WERI-Rb-1 (cell line): Measurements from ENCODE around the gene SLC34A3.

ENCODE experiments used
- DNase-seq: peaks from one replicate; pipeline ENCODE4 v3.0.0-alpha.2; 2020
- H3K27ac ChIP-seq: fragments of 250-450 bp; sonication (Bioruptor Pico); 2 replicates; pipeline ENCODE4 v1.5.1; 2020; ENCODE audit warnings: mild to moderate bottlenecking, moderate library complexity
- H3K27me3 ChIP-seq: fragments of 250-450 bp; sonication (Bioruptor Pico); 2 replicates; pipeline ENCODE4 v1.5.1; 2021; ENCODE audit warnings: mild to moderate bottlenecking, low read depth, moderate library complexity; ENCODE audit not compliant: insufficient read depth, severe bottlenecking
- H3K36me3 ChIP-seq: fragments of 250-450 bp; sonication (Bioruptor Pico); 2 replicates; pipeline ENCODE4 v1.5.1; 2020; ENCODE audit warnings: mild to moderate bottlenecking, moderate library complexity
- H3K4me3 ChIP-seq: 2 replicates; pipeline ENCODE4 v1.5.1; 2011; ENCODE audit warnings: low read depth, mild to moderate bottlenecking, control low read depth, low read length
- H3K9me3 ChIP-seq: fragments of 250-450 bp; sonication (Bioruptor Pico); 2 replicates; pipeline ENCODE4 v1.5.1; 2021; ENCODE audit warnings: mild to moderate bottlenecking, moderate library complexity; ENCODE audit not compliant: severe bottlenecking
- CTCF ChIP-seq: IDR thresholded peaks from 2 replicates; pipeline ENCODE4 v1.5.1; 2011; ENCODE audit warnings: low read depth, mild to moderate bottlenecking, control low read depth, inconsistent platforms, low read length

Gene SLC34A3

DNA sequence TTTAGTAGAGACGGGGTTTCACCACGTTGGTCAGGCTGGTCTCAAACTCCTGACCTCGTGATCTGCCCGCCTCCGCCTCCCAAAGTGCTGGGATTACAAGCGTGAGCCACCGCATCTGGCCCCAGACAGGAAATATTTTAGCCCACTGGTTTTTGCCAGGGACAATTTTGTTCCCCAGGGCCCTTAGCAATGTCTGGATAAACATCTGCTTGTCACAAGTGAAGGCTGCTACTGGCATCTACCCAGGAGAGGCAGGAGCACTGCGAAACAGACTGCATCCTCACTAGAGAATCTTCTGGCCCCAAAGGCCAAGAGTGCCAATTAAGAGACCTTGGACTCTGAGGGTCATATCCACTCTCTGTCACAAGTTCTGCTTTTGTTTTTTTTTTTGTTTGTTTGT, 27.7 kb upstream of the SLC34A3 start:
- Histone ChIP-seq H3K9me3 (no peaks in the 10 kb centered on the region), H3K4me3 (no peak overlapping the region), H3K27ac (no peak overlapping the region), H3K36me3 (no peaks in the 10 kb centered on the region), H3K27me3 (no peaks in the 10 kb centered on the region)
- no peak for DNase-seq
- TF ChIP-seq CTCF: no peak

DNA sequence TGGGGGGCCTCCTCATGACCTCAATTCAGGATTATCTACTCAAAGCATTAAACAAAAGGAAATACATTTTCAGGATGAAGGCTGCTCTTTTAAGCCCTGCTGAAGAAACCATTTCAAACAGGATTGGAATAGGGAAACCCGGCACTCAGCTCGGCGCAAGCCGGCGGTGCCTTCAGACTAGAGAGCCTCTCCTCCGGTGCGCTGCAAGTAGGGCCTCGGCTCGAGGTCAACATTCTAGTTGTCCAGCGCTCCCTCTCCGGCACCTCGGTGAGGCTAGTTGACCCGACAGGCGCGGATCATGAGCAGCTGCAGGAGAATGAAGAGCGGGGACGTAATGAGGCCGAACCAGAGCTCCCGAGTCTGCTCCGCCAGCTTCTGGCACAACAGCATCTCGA, 26.0 kb upstream of the SLC34A3 start:
- H3K9me3 ChIP-seq: no peaks in the 10 kb centered on the region
- TF ChIP-seq CTCF: no peak
- no peak for DNase-seq
- H3K36me3 ChIP-seq: no peaks in the 10 kb centered on the region
- H3K27ac ChIP-seq: no peak overlapping the region; the same call in 1 of the 2 replicates
- H3K4me3 ChIP-seq: peak overlapping the region; percentile 82
- H3K27me3 ChIP-seq: no peaks in the 10 kb centered on the region

- TF ChIP-seq CTCF: no peak
- Histone ChIP-seq H3K36me3 (no peaks in the 10 kb centered on the region), H3K4me3 (peak within 1 kb of the TSS; percentile 82), H3K9me3 (no peaks in the 10 kb centered on the region), H3K27me3 (no peaks in the 10 kb centered on the region), H3K27ac (peak within 1 kb of the TSS; percentile 80)
- peak; percentile 69 for DNase-seq
Observed at GRCh38 chr9:137205126-137206069, 25.3 kb upstream of the SLC34A3 start, which contains the start of the genes NDOR1 and TMEM203. NDOR1 (plus strand) TSS chr9:137205700; CDS start chr9:137205778, 78 bp downstream. TMEM203 (minus strand) TSS chr9:137205648; CDS start chr9:137205414, 234 bp downstream.

DNA sequence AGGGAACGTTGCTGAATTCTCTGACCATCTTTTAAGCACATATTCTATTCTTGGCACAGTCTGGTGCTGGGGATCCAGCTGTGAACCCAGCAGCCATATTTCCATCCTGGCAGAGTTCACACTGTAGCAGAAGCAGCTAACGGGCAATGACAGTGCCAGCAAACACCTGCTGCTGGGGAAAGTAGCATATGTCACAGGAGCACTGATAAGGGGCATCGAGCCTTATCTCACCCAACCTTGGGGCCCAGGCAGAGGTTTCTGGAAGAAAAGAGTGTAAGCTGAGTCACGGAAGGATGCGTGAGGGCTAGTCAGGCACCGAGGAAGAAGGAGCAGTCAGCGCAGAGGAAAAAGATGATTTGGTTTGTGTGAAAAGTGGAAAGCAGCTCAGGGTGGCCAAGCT, 24.1 kb upstream of the SLC34A3 start:
- Histone ChIP-seq H3K9me3 (no peaks in the 10 kb centered on the region), H3K27me3 (no peaks in the 10 kb centered on the region), H3K36me3 (no peaks in the 10 kb centered on the region), H3K4me3 (no peak overlapping the region; the same call in 1 of the 2 replicates), H3K27ac (no peak overlapping the region)
- no peak for DNase-seq
- no peak for TF ChIP-seq CTCF

- Histone ChIP-seq H3K27me3 (no peaks in the 10 kb centered on the region), H3K36me3 (no peaks in the 10 kb centered on the region), H3K4me3 (no peak overlapping the region), H3K9me3 (no peaks in the 10 kb centered on the region), H3K27ac (no peak overlapping the region)
- TF ChIP-seq CTCF: no peak
- DNase-seq: no peak
Observed at GRCh38 chr9:137211532-137211931, 19.2 kb upstream of the SLC34A3 start.
